Calu3 (cell line): Measurements from ENCODE around the gene GALNTL6. TPM values are rescaled to one million over a fixed set of nuclear protein-coding genes. Genes with fewer than 3 reads are reported as not detected.

Experiments used
- BruUV-seq: library from RNA; stranded (reverse); fragments of 400-500 nt; replicated peaks from 2 replicates; lab custom pipeline; 2021; lab: Mats Ljungman, UMichigan
- CTCF ChIA-PET: fragments of 300-600 bp; sonication (Branson Sonifier 250); formaldehyde crosslinking; loops from one replicate; lab custom pipeline; 2022; ENCODE audit warnings: antibody characterized with exemption; lab: Charles Lee
- DNase-seq: peaks from one replicate; pipeline ENCODE4 v3.0.0; 2022
- H3K27ac Mint-ChIP-seq: one replicate; pipeline ENCODE4 v1.8.0; 2022; ENCODE audit warnings: mixed read lengths; ENCODE audit not compliant: unreplicated experiment
- H3K27me3 Mint-ChIP-seq: one replicate; pipeline ENCODE4 v1.8.0; 2022; ENCODE audit warnings: mixed read lengths; ENCODE audit not compliant: unreplicated experiment
- H3K36me3 Mint-ChIP-seq: one replicate; pipeline ENCODE4 v1.8.0; 2022; ENCODE audit warnings: mild to moderate bottlenecking, moderate library complexity, mixed read lengths; ENCODE audit not compliant: insufficient read depth, unreplicated experiment
- H3K4me1 Mint-ChIP-seq: one replicate; pipeline ENCODE4 v1.8.0; 2022; ENCODE audit warnings: mild to moderate bottlenecking, low read depth, mixed read lengths; ENCODE audit not compliant: unreplicated experiment
- H3K4me3 Mint-ChIP-seq: one replicate; pipeline ENCODE4 v1.8.0; 2022; ENCODE audit warnings: mild to moderate bottlenecking, low read depth, moderate library complexity, mixed read lengths; ENCODE audit not compliant: unreplicated experiment
- H3K9me3 Mint-ChIP-seq: one replicate; pipeline ENCODE4 v1.8.0; 2022; ENCODE audit warnings: low read depth, mixed read lengths; ENCODE audit not compliant: unreplicated experiment
- intact Hi-C: fragments of 100-400 bp; cut with micrococcal nuclease; formaldehyde crosslinking; loops from one replicate; pipeline ENCODE4 v1.10.0; 2022; ENCODE audit not compliant: unreplicated experiment
- total RNA-seq: library from RNA; stranded (reverse); gene quantifications from 2 replicates; pipeline ENCODE4 v1.2.3, GENCODE V29; 2022
- TF ChIP-seq, protein P1 (sequence below): fragments of 200-600 bp; IDR thresholded peaks from one replicate; pipeline ENCODE4 v1.8.0; 2022; ENCODE audit warnings: antibody characterized with exemption; ENCODE audit not compliant: unreplicated experiment

The GALNTL6 gene
- total RNA-seq, 1 experiment from 2014 or later = not detected

GRCh38 chr4:172657081-172657480 is 843.9 kb downstream of the GALNTL6 start:
- no TSS peak for BruUV-seq
- TF ChIP-seq, protein P1, sequence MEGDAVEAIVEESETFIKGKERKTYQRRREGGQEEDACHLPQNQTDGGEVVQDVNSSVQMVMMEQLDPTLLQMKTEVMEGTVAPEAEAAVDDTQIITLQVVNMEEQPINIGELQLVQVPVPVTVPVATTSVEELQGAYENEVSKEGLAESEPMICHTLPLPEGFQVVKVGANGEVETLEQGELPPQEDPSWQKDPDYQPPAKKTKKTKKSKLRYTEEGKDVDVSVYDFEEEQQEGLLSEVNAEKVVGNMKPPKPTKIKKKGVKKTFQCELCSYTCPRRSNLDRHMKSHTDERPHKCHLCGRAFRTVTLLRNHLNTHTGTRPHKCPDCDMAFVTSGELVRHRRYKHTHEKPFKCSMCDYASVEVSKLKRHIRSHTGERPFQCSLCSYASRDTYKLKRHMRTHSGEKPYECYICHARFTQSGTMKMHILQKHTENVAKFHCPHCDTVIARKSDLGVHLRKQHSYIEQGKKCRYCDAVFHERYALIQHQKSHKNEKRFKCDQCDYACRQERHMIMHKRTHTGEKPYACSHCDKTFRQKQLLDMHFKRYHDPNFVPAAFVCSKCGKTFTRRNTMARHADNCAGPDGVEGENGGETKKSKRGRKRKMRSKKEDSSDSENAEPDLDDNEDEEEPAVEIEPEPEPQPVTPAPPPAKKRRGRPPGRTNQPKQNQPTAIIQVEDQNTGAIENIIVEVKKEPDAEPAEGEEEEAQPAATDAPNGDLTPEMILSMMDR = no peak
- H3K27ac Mint-ChIP-seq = no peak overlapping the region
- H3K4me1 Mint-ChIP-seq = no peaks in the 10 kb centered on the region
- intact Hi-C loops = no loop called here
- CTCF ChIA-PET = no interaction called here
- no peak overlapping the region for H3K4me3 Mint-ChIP-seq
- no peaks in the 10 kb centered on the region for H3K36me3 Mint-ChIP-seq
- H3K9me3 Mint-ChIP-seq = no peaks in the 10 kb centered on the region
- DNase-seq = no peak
- no peaks in the 10 kb centered on the region for H3K27me3 Mint-ChIP-seq

- intact Hi-C loops = no loop called here
Observed at GRCh38 chr4:172660251-172660650, 847.0 kb downstream of the GALNTL6 start.

DNA sequence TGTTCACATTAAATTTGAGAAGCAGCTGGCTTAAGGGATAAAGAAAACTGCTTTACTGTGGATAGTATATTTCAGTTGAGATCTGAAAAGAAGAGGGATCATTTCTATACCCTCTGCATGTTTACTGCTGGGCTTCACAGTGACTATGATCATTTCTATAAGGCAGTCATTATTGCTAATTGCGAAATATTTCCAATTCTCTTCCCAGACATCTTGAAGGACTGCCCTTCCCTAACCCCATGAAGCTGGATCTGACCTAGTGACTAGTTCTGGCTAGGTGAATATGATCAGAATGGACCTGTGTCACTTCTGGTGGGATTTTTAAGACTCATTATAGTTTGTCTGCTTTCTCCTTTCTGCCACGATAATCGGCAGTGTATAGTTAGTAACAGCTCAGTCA is 848.9 kb downstream of the GALNTL6 start:
- H3K36me3 Mint-ChIP-seq = no peaks in the 10 kb centered on the region
- no peak overlapping the region for H3K4me3 Mint-ChIP-seq
- no TSS peak for BruUV-seq
- no peaks in the 10 kb centered on the region for H3K9me3 Mint-ChIP-seq
- intact Hi-C loops = no loop called here
- CTCF ChIA-PET = interaction anchor here (1.1 kb wide), 1 partner anchor 12 kb away, joined by 3 read pairs; no protein-coding TSS in a partner anchor
- H3K27ac Mint-ChIP-seq = no peak overlapping the region
- no peaks in the 10 kb centered on the region for H3K27me3 Mint-ChIP-seq
- no peak for DNase-seq
- no peaks in the 10 kb centered on the region for H3K4me1 Mint-ChIP-seq
- TF ChIP-seq, protein P1 = no peak

More at GRCh38 chr4:172660251-172660650, 847.0 kb downstream of the GALNTL6 start:
- Mint-ChIP-seq H3K9me3 (no peaks in the 10 kb centered on the region), H3K27me3 (no peaks in the 10 kb centered on the region), H3K4me3 (no peak overlapping the region), H3K27ac (no peak overlapping the region), H3K36me3 (no peaks in the 10 kb centered on the region), H3K4me1 (no peaks in the 10 kb centered on the region)
- TF ChIP-seq, protein P1 = no peak
- no TSS peak for BruUV-seq
- DNase-seq = no peak
- CTCF ChIA-PET = no interaction called here

DNA sequence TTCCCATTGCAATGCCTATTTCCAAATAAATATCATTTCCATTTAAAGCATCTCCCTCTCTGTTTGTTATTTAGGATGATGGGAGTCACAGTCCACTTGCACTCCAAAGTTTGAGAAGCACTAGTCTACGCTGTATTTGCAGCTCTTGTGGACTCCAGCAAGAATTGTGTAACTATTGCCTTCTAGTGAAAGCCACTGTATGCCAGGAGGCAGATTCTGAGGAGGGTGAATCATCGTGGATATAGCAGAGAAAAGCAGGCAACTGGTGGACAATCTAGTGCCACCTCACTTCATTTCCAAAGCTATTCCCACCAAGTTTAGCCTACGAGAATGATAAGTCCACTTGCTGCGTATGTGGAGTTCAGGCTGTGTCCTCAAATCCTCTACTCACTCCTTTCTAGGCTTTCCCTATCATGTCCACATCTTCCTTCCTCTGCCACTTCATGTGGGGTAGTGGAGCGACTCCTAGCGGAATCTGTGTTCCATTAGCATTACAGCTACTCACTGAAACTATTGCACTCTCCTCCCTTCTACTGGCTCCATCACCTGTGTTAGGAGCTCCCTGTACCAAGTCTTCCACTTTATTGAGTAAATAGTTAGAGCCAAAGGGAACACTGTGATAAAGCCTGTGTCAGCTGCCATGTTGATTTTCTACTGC is 853.6 kb downstream of the GALNTL6 start:
- Mint-ChIP-seq H3K27me3 (no peaks in the 10 kb centered on the region), H3K4me3 (no peak overlapping the region), H3K9me3 (no peaks in the 10 kb centered on the region), H3K4me1 (no peaks in the 10 kb centered on the region), H3K27ac (no peak overlapping the region), H3K36me3 (no peaks in the 10 kb centered on the region)
- no TSS peak for BruUV-seq
- TF ChIP-seq, protein P1 = no peak
- DNase-seq = no peak
- intact Hi-C loops = no loop called here
- CTCF ChIA-PET = no interaction called here
